Measurements from ENCODE around the gene PCDHGA2.

DNA sequence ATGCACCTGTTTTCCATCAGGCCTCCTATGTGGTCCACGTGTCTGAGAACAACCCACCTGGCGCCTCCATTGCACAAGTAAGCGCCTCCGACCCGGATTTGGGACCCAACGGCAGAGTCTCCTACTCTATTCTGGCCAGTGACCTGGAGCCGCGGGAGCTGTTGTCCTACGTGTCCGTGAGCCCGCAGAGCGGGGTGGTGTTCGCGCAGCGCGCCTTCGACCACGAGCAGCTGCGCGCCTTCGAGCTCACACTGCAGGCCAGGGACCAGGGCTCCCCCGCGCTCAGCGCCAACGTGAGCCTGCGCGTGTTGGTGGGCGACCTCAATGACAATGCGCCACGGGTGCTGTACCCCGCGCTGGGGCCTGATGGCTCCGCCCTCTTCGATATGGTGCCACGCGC lies 13.0 kb downstream of the PCDHGA2 start:
- TF ChIP-seq, protein P1, sequence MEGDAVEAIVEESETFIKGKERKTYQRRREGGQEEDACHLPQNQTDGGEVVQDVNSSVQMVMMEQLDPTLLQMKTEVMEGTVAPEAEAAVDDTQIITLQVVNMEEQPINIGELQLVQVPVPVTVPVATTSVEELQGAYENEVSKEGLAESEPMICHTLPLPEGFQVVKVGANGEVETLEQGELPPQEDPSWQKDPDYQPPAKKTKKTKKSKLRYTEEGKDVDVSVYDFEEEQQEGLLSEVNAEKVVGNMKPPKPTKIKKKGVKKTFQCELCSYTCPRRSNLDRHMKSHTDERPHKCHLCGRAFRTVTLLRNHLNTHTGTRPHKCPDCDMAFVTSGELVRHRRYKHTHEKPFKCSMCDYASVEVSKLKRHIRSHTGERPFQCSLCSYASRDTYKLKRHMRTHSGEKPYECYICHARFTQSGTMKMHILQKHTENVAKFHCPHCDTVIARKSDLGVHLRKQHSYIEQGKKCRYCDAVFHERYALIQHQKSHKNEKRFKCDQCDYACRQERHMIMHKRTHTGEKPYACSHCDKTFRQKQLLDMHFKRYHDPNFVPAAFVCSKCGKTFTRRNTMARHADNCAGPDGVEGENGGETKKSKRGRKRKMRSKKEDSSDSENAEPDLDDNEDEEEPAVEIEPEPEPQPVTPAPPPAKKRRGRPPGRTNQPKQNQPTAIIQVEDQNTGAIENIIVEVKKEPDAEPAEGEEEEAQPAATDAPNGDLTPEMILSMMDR (IDR thresholded peaks at IDR 0.05; ENCODE audit: low read depth, low read length, missing input control), result no peak
- TF ChIP-seq, protein P2, sequence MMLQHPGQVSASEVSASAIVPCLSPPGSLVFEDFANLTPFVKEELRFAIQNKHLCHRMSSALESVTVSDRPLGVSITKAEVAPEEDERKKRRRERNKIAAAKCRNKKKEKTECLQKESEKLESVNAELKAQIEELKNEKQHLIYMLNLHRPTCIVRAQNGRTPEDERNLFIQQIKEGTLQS (IDR thresholded peaks at IDR 0.05), result no peak
- no peak for TF ChIP-seq RAD21 (IDR thresholded peaks at IDR 0.05)
- TF ChIP-seq FOXA1 (IDR thresholded peaks at IDR 0.05), result no peak
- TF ChIP-seq, protein P3, sequence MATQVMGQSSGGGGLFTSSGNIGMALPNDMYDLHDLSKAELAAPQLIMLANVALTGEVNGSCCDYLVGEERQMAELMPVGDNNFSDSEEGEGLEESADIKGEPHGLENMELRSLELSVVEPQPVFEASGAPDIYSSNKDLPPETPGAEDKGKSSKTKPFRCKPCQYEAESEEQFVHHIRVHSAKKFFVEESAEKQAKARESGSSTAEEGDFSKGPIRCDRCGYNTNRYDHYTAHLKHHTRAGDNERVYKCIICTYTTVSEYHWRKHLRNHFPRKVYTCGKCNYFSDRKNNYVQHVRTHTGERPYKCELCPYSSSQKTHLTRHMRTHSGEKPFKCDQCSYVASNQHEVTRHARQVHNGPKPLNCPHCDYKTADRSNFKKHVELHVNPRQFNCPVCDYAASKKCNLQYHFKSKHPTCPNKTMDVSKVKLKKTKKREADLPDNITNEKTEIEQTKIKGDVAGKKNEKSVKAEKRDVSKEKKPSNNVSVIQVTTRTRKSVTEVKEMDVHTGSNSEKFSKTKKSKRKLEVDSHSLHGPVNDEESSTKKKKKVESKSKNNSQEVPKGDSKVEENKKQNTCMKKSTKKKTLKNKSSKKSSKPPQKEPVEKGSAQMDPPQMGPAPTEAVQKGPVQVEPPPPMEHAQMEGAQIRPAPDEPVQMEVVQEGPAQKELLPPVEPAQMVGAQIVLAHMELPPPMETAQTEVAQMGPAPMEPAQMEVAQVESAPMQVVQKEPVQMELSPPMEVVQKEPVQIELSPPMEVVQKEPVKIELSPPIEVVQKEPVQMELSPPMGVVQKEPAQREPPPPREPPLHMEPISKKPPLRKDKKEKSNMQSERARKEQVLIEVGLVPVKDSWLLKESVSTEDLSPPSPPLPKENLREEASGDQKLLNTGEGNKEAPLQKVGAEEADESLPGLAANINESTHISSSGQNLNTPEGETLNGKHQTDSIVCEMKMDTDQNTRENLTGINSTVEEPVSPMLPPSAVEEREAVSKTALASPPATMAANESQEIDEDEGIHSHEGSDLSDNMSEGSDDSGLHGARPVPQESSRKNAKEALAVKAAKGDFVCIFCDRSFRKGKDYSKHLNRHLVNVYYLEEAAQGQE (IDR thresholded peaks at IDR 0.05), result no peak
- TF ChIP-seq, protein P4, sequence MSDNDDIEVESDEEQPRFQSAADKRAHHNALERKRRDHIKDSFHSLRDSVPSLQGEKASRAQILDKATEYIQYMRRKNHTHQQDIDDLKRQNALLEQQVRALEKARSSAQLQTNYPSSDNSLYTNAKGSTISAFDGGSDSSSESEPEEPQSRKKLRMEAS (IDR thresholded peaks at IDR 0.05), result no peak
- no peak for TF ChIP-seq TAF1 (conservative IDR thresholded peaks at IDR 0.05)
- no peak for TF ChIP-seq SP1 (IDR thresholded peaks at IDR 0.05)
- TF ChIP-seq RXRA (IDR thresholded peaks at IDR 0.05), result no peak
- TF ChIP-seq, protein P5, sequence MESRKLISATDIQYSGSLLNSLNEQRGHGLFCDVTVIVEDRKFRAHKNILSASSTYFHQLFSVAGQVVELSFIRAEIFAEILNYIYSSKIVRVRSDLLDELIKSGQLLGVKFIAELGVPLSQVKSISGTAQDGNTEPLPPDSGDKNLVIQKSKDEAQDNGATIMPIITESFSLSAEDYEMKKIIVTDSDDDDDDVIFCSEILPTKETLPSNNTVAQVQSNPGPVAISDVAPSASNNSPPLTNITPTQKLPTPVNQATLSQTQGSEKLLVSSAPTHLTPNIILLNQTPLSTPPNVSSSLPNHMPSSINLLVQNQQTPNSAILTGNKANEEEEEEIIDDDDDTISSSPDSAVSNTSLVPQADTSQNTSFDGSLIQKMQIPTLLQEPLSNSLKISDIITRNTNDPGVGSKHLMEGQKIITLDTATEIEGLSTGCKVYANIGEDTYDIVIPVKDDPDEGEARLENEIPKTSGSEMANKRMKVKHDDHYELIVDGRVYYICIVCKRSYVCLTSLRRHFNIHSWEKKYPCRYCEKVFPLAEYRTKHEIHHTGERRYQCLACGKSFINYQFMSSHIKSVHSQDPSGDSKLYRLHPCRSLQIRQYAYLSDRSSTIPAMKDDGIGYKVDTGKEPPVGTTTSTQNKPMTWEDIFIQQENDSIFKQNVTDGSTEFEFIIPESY (IDR thresholded peaks at IDR 0.05), result no peak
- TF ChIP-seq GABPA (IDR thresholded peaks at IDR 0.05 in 1 of 2, conservative IDR thresholded peaks at IDR 0.05 in 1 of 2), result no peak
- TF ChIP-seq YY1 (IDR thresholded peaks at IDR 0.05), result no peak
